ENCODE results near the gene L2HGDH. TPM values are rescaled to one million over a fixed set of nuclear protein-coding genes. Genes with fewer than 3 reads are reported as not detected.

The L2HGDH gene
- total RNA-seq, 2 donors from 2014 or later: 15.9 to 23.2 TPM

DNA sequence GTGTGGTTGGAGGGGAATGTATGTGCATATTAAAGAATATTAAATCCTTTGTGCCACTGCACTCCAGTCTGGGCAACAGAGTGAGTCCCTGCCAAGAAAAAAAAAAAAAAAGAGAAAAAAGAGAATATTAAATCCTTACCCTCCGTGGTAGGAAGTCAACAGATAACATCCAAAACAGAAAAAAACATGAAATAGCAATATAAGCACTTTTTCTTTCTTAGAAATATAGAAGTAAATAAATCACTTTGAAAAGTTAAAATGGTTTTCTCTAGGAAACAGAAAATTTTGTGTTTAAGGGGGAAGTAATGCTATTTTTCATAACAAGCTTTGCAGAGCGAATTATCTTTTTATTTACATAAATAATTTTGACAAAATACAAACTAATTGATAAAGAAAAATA, 98.2 kb downstream of the L2HGDH start:
- no peak for DNase-seq
- no peak overlapping the region for H3K27ac ChIP-seq (ENCODE audit: low read depth, low read length)
- no peak overlapping the region for H3K27ac Mint-ChIP-seq
- no peak overlapping the region for H3K4me3 ChIP-seq (ENCODE audit: low read length)
- no peaks in the 10 kb centered on the region for H3K4me1 Mint-ChIP-seq
- WGBS, 2 experiments (ENCODE audit: insufficient coverage in 1 of 2, insufficient read length in 1 of 2): no CpG with 5 or more reads among the region's 2 CpGs
- peaks cover 5% of the 10 kb centered on the region for H3K36me3 Mint-ChIP-seq (ENCODE audit: low read depth)
- no peak overlapping the region for H3K4me3 Mint-ChIP-seq
- H3K9ac ChIP-seq (ENCODE audit: extremely low read depth, low read length, poor library complexity, severe bottlenecking): no peak overlapping the region
- H3K27me3 Mint-ChIP-seq (ENCODE audit: insufficient read depth): no peaks in the 10 kb centered on the region
- TF ChIP-seq, protein P1, sequence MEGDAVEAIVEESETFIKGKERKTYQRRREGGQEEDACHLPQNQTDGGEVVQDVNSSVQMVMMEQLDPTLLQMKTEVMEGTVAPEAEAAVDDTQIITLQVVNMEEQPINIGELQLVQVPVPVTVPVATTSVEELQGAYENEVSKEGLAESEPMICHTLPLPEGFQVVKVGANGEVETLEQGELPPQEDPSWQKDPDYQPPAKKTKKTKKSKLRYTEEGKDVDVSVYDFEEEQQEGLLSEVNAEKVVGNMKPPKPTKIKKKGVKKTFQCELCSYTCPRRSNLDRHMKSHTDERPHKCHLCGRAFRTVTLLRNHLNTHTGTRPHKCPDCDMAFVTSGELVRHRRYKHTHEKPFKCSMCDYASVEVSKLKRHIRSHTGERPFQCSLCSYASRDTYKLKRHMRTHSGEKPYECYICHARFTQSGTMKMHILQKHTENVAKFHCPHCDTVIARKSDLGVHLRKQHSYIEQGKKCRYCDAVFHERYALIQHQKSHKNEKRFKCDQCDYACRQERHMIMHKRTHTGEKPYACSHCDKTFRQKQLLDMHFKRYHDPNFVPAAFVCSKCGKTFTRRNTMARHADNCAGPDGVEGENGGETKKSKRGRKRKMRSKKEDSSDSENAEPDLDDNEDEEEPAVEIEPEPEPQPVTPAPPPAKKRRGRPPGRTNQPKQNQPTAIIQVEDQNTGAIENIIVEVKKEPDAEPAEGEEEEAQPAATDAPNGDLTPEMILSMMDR (conservative IDR thresholded peaks at IDR 0.05): no peak
- H3K9me3 ChIP-seq (ENCODE audit: control insufficient read depth, low read length): no peaks in the 10 kb centered on the region
- H3K9me3 Mint-ChIP-seq: no peaks in the 10 kb centered on the region
- H3K4me1 ChIP-seq (ENCODE audit: control insufficient read depth, insufficient read depth, low read length): no peaks in the 10 kb centered on the region
- no peaks in the 10 kb centered on the region for H3K36me3 ChIP-seq (ENCODE audit: control insufficient read depth, insufficient read depth, low read length)
- H3K27me3 ChIP-seq (ENCODE audit: control insufficient read depth, insufficient read depth, low read length, poor library complexity, severe bottlenecking): no peaks in the 10 kb centered on the region

DNA sequence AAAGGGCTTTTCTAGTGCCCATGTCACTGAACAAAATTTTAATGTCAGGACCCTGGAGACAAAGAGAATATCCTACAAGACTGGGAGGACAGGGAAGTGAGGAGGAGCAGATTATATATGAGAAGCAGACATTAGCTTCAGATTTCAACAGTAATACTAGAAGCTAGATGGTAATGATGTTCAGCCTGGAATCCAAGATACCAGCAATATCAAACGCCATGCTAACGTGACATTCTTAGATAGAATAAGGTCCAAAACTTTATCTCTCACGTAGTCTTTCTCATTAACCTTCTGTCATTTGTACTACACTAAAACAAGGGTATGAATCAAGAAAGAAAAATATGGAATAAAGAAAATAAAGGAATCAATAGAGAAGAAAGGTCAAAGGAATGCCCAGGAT, 99.3 kb downstream of the L2HGDH start:
- Histone ChIP-seq H3K27me3 (ENCODE audit: control insufficient read depth, insufficient read depth, low read length, poor library complexity, severe bottlenecking) (no peaks in the 10 kb centered on the region), H3K36me3 (ENCODE audit: control insufficient read depth, insufficient read depth, low read length) (no peaks in the 10 kb centered on the region), H3K27ac (ENCODE audit: low read depth, low read length) (no peak overlapping the region), H3K4me1 (ENCODE audit: control insufficient read depth, insufficient read depth, low read length) (no peaks in the 10 kb centered on the region), H3K9ac (ENCODE audit: extremely low read depth, low read length, poor library complexity, severe bottlenecking) (no peak overlapping the region), H3K9me3 (ENCODE audit: control insufficient read depth, low read length) (no peaks in the 10 kb centered on the region), H3K4me3 (ENCODE audit: low read length) (no peak overlapping the region)
- H3K9me3 Mint-ChIP-seq: no peaks in the 10 kb centered on the region
- peaks cover 3% of the 10 kb centered on the region for H3K36me3 Mint-ChIP-seq (ENCODE audit: low read depth)
- no peak overlapping the region for H3K4me3 Mint-ChIP-seq
- DNase-seq: no peak
- H3K27ac Mint-ChIP-seq: no peak overlapping the region
- H3K27me3 Mint-ChIP-seq (ENCODE audit: insufficient read depth): no peaks in the 10 kb centered on the region
- no peaks in the 10 kb centered on the region for H3K4me1 Mint-ChIP-seq
- TF ChIP-seq, protein P1 (conservative IDR thresholded peaks at IDR 0.05): no peak
- WGBS, 2 experiments (ENCODE audit: insufficient coverage in 1 of 2, insufficient read length in 1 of 2): 62% methylated on average over 3 of the region's 3 CpGs; no CpG with 5 or more reads in 1 of the 2 experiments

DNA sequence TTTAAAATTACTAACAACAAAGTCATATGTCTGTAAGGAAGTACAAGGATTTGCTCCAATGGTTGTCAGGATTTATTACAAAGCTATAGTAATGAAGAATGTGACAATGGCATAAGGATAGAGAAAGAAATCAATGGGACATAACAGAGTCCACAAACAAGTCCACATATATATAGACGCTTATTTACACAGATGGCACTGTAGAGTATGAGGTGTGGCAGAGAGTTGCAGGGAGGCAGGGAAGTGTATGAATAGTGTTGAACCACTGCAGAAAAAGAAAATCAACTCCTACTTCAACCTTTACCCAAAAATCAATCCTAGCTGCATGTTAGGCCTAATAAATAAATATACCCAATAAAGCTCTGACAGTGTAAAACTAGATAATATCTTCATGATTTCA, 102.0 kb downstream of the L2HGDH start:
- Mint-ChIP-seq H3K36me3 (ENCODE audit: low read depth) (peaks cover 3% of the 10 kb centered on the region), H3K27ac (no peak overlapping the region), H3K4me3 (no peak overlapping the region), H3K9me3 (no peaks in the 10 kb centered on the region), H3K4me1 (no peaks in the 10 kb centered on the region), H3K27me3 (ENCODE audit: insufficient read depth) (no peaks in the 10 kb centered on the region)
- H3K36me3 ChIP-seq (ENCODE audit: control insufficient read depth, insufficient read depth, low read length): no peaks in the 10 kb centered on the region
- DNase-seq: no peak
- H3K9ac ChIP-seq (ENCODE audit: extremely low read depth, low read length, poor library complexity, severe bottlenecking): no peak overlapping the region
- no peak overlapping the region for H3K27ac ChIP-seq (ENCODE audit: low read depth, low read length)
- no CpG with 5 or more reads among the region's 1 CpG for WGBS, 2 experiments (ENCODE audit: insufficient coverage in 1 of 2, insufficient read length in 1 of 2)
- no peaks in the 10 kb centered on the region for H3K9me3 ChIP-seq (ENCODE audit: control insufficient read depth, low read length)
- no peaks in the 10 kb centered on the region for H3K4me1 ChIP-seq (ENCODE audit: control insufficient read depth, insufficient read depth, low read length)
- no peak overlapping the region for H3K4me3 ChIP-seq (ENCODE audit: low read length)
- TF ChIP-seq, protein P1 (conservative IDR thresholded peaks at IDR 0.05): no peak
- H3K27me3 ChIP-seq (ENCODE audit: control insufficient read depth, insufficient read depth, low read length, poor library complexity, severe bottlenecking): no peaks in the 10 kb centered on the region

All from endodermal cell (in vitro differentiated cells).